Epithelial cell of esophagus (primary cell): Measurements from ENCODE around the gene PNPLA7.
"Not testable (repeated sequence)": the region's sequence is repeated elsewhere in the genome, so short reads cannot be mapped to it uniquely, and the experiment has no call there.

ENCODE experiments used
- DNase-seq: peaks from one replicate; pipeline ENCODE4 v3.0.0; 2010; ENCODE audit warnings: low read depth
- H3K4me3 ChIP-seq: 2 replicates; pipeline ENCODE4 v1.5.1; 2011; ENCODE audit warnings: mild to moderate bottlenecking, low read length, control low read depth
- CTCF ChIP-seq: IDR thresholded peaks from 2 replicates; pipeline ENCODE4 v1.5.1; 2011; ENCODE audit warnings: low read depth, mild to moderate bottlenecking, low read length, control low read depth, inconsistent platforms; ENCODE audit not compliant: insufficient read depth; ENCODE audit errors: missing control alignments

Gene PNPLA7

GRCh38 chr9:137522746-137523455, 27.3 kb downstream of the PNPLA7 start:
- DNase-seq = no peak
- no peak overlapping the region for H3K4me3 ChIP-seq
- no peak for TF ChIP-seq CTCF

- no peak for DNase-seq
- no peak for TF ChIP-seq CTCF
- H3K4me3 ChIP-seq = no peak overlapping the region
Measured at GRCh38 chr9:137521405-137521985, 28.7 kb downstream of the PNPLA7 start.

GRCh38 chr9:137520614-137521404, 29.4 kb downstream of the PNPLA7 start:
- TF ChIP-seq CTCF = no peak
- no peak overlapping the region for H3K4me3 ChIP-seq
- no peak for DNase-seq

- no peak for DNase-seq
- H3K4me3 ChIP-seq = no peak overlapping the region
- no peak for TF ChIP-seq CTCF
Measured at GRCh38 chr9:137519553-137519952, 30.6 kb downstream of the PNPLA7 start.

GRCh38 chr9:137518661-137519459, 31.3 kb downstream of the PNPLA7 start:
- not testable (repeated sequence) for DNase-seq, H3K4me3 ChIP-seq

GRCh38 chr9:137516144-137516917, 33.9 kb downstream of the PNPLA7 start:
- no peak for TF ChIP-seq CTCF
- DNase-seq = no peak
- no peak overlapping the region for H3K4me3 ChIP-seq
